Liver (tissue), 9 donors: ENCODE measurements around the gene BAZ2B. TPM values are rescaled to one million over a fixed set of nuclear protein-coding genes. Genes with fewer than 3 reads are reported as not detected.

ENCODE experiments used
- DNase-seq: peaks from one replicate; pipeline ENCODE4 v3.0.0-alpha.2; 2017; ENCODE audit warnings: low spot score
- H3K27ac ChIP-seq, 2 donors: one replicate each; pipeline ENCODE4 v1.7.0; 2013; ENCODE audit warnings: inconsistent platforms in 2 of 2, low read length in 2 of 2, control low read depth in 1 of 2, low read depth in 1 of 2, mild to moderate bottlenecking in 1 of 2
- H3K27me3 ChIP-seq, 4 donors: one replicate each; pipeline versions ENCODE4 v1.6.1 to v1.7.0; 2013; ENCODE audit warnings: low read length in 3 of 4, inconsistent platforms in 1 of 4, mild to moderate bottlenecking in 1 of 4, moderate library complexity in 1 of 4; ENCODE audit not compliant: control insufficient read depth in 4 of 4, insufficient read depth in 4 of 4
- H3K36me3 ChIP-seq, 4 donors: one replicate each; pipeline versions ENCODE4 v1.6.1 to v1.7.0; 2013; ENCODE audit warnings: low read length in 3 of 4, mild to moderate bottlenecking in 3 of 4, low read depth in 1 of 4, moderate library complexity in 1 of 4; ENCODE audit not compliant: control insufficient read depth in 4 of 4, insufficient read depth in 3 of 4
- H3K4me1 ChIP-seq, 4 donors: one replicate each; pipeline versions ENCODE4 v1.6.1 to v1.7.0; 2013; ENCODE audit warnings: low read length in 3 of 4, mild to moderate bottlenecking in 3 of 4, moderate library complexity in 1 of 4; ENCODE audit not compliant: control insufficient read depth in 4 of 4, insufficient read depth in 4 of 4
- H3K4me3 ChIP-seq, 3 donors: one replicate each; pipeline versions ENCODE4 v1.6.1 to v1.7.0; 2013; ENCODE audit warnings: low read length in 3 of 3, control low read depth in 1 of 3, low read depth in 1 of 3, mild to moderate bottlenecking in 1 of 3
- H3K9ac ChIP-seq, 2 donors: one replicate each; pipeline ENCODE4 v1.7.0; 2013; ENCODE audit warnings: low read length in 2 of 2, mild to moderate bottlenecking in 2 of 2, moderate library complexity in 2 of 2, control low read depth in 1 of 2, low read depth in 1 of 2
- H3K9me3 ChIP-seq, 4 donors: one replicate each; pipeline versions ENCODE4 v1.6.1 to v1.7.0; 2013; ENCODE audit warnings: low read length in 3 of 4; ENCODE audit not compliant: control insufficient read depth in 4 of 4
- EGR1 ChIP-seq, 2 donors: IDR thresholded peaks; 2 replicates each; pipeline ENCODE4 v1.6.1; 2016 to 2018; ENCODE audit warnings: antibody characterized with exemption in 2 of 2, low read depth in 2 of 2
- FOXA1 ChIP-seq: IDR thresholded peaks from 2 replicates; pipeline ENCODE4 v1.6.1; 2016; ENCODE audit warnings: antibody characterized with exemption
- FOXA2 ChIP-seq: IDR thresholded peaks from 2 replicates; pipeline ENCODE4 v1.6.1; 2016; ENCODE audit warnings: antibody characterized with exemption
- GABPA ChIP-seq, 2 donors: IDR thresholded peaks in 1 of 2; conservative IDR thresholded peaks in 1 of 2; 2 replicates each; pipeline ENCODE4 v1.6.1; 2016; ENCODE audit warnings: antibody characterized with exemption in 2 of 2, mild to moderate bottlenecking in 1 of 2, moderate library complexity in 1 of 2
- HNF4A ChIP-seq, 2 donors: conservative IDR thresholded peaks; 2 replicates each; pipeline ENCODE4 v1.6.1; 2016; ENCODE audit warnings: antibody characterized with exemption in 2 of 2, mild to moderate bottlenecking in 2 of 2
- HNF4G ChIP-seq: IDR thresholded peaks from 2 replicates; pipeline ENCODE4 v1.6.1; 2016; ENCODE audit warnings: antibody characterized with exemption
- NR2F2 ChIP-seq: IDR thresholded peaks from 2 replicates; pipeline ENCODE4 v1.6.1; 2016; ENCODE audit warnings: antibody characterized with exemption
- RAD21 ChIP-seq, 2 donors: IDR thresholded peaks; 2 replicates each; pipeline ENCODE4 v1.6.1; 2016; ENCODE audit warnings: antibody characterized with exemption in 2 of 2, mild to moderate bottlenecking in 2 of 2
- RXRA ChIP-seq, 2 donors: IDR thresholded peaks; 2 replicates each; pipeline ENCODE4 v1.6.1; 2017 to 2018; ENCODE audit warnings: antibody characterized with exemption in 2 of 2, mild to moderate bottlenecking in 1 of 2
- SP1 ChIP-seq: IDR thresholded peaks from 2 replicates; pipeline ENCODE4 v1.6.1; 2018; ENCODE audit warnings: antibody characterized with exemption, mild to moderate bottlenecking
- TAF1 ChIP-seq: conservative IDR thresholded peaks from 2 replicates; pipeline ENCODE4 v1.6.1; 2016; ENCODE audit warnings: antibody characterized with exemption, mild to moderate bottlenecking
- YY1 ChIP-seq: IDR thresholded peaks from 2 replicates; pipeline ENCODE4 v1.6.1; 2016; ENCODE audit warnings: antibody characterized with exemption, mild to moderate bottlenecking
- WGBS: extraction: QIAGEN DNeasy Blood & Tissue Kit; methylation state at CpG from one replicate; pipeline ENCODE4 v1.1.7; 2013; 5-methylcytosine and 5-hydroxymethylcytosine counted together
- polyA plus RNA-seq, 2 donors: library from polyadenylated mRNA; stranded (reverse) in 1 of 2; unstranded in 1 of 2; fragments of 200-250 nt in 1 of 2; fragments of >200 nt in 1 of 2; fragmentation: Nextera tagmentation in 1 of 2; extraction: Ambion mirVana in 1 of 2; gene quantifications; one replicate each; pipeline versions ENCODE4 v1.2.1 to v1.2.3, GENCODE V29; 2013 to 2015
- total RNA-seq, 2 donors: library from RNA; depleted of rRNA; stranded (reverse); fragments of >200 nt; gene quantifications; one replicate each; pipeline ENCODE4 v1.2.3, GENCODE V29; 2014
- TF ChIP-seq, protein P1 (sequence below): IDR thresholded peaks from 2 replicates; pipeline ENCODE4 v1.6.1; 2016; ENCODE audit warnings: antibody characterized with exemption
- TF ChIP-seq, protein P2 (sequence below): fragments of 150-350 bp; IDR thresholded peaks from 2 replicates; pipeline ENCODE4 v1.5.1; 2017; ENCODE audit warnings: improper control_type of control experiment, low read depth, low read length; ENCODE audit not compliant: missing input control
- TF ChIP-seq, protein P3 (sequence below): IDR thresholded peaks from 2 replicates; pipeline ENCODE4 v1.6.1; 2016; ENCODE audit warnings: antibody characterized with exemption
- TF ChIP-seq, protein P4 (sequence below): IDR thresholded peaks from 2 replicates; pipeline ENCODE4 v1.6.1; 2016; ENCODE audit warnings: antibody characterized with exemption
- TF ChIP-seq, protein P5 (sequence below): IDR thresholded peaks from 2 replicates; pipeline ENCODE4 v1.6.1; 2016; ENCODE audit warnings: antibody characterized with exemption, mild to moderate bottlenecking
- donor health status: healthy.
- donor health status: healthy.
- donor health status: healthy.
- donor health status: healthy.
- donor health status: healthy.

Gene BAZ2B
- total and polyA plus RNA-seq, 4 donors, result 6.7 to 61.0 (median 24.9) TPM

DNA sequence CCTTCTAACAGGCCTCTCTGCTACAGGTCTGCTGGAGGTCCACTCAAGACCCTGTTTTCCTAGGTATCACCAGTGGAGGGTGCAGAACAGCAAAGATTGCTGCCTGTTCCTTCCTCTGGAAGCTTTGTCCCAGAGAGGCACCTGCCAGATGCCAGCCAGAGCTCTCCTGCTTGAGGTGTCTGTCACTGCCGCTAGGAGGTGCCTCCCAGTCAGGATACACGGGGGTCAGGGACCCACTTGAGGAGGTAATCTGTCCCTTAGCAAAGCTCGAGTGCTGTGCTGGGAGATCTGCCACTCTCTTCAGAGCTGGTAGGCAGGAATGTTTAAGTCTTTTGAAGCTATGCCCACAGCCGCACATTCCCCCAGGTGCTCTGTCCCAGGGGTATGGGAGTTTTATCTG is 140.6 kb downstream of the BAZ2B start:
- TF ChIP-seq YY1 (no peak), EGR1 (IDR thresholded peaks at IDR 0.05; ENCODE audit: low read depth in 2 of 2) (no peak), GABPA (IDR thresholded peaks at IDR 0.05 in 1 of 2, conservative IDR thresholded peaks at IDR 0.05 in 1 of 2) (no peak), HNF4G (no peak)
- DNase-seq, result no peak
- H3K4me3 ChIP-seq, result no peak overlapping the region
- H3K36me3 ChIP-seq, result peaks cover 2 to 20% (median 13%) of the 10 kb centered on the region in 4 donors
- no peak overlapping the region for H3K27ac ChIP-seq
- no peaks in the 10 kb centered on the region for H3K9me3 ChIP-seq
- no peaks in the 10 kb centered on the region for H3K4me1 ChIP-seq
- WGBS, result 98% methylated on average over 4 of the region's 4 CpGs
- H3K9ac ChIP-seq, result no peak overlapping the region
- no peaks in the 10 kb centered on the region for H3K27me3 ChIP-seq

DNA sequence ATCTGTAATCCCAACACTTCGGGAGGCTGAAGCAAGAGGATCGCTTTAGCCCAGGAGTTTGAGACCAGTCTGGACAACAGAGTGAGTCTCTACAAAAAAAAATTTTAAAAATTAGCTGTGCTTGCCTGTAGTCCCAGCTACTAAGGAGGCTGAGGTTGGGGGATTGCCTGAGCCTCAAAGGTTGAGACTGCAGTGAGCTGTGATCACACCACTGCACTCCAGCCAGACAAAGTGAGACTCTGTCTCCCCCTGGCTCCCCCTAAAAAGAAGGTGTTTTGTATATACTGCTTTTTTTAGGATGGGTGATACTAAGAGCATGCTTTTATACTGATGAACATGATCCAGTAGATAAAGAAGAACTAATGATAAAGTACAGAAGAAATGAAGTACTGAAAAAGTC is 145.0 kb downstream of the BAZ2B start:
- TF ChIP-seq FOXA2 (no peak), HNF4G (no peak), HNF4A (conservative IDR thresholded peaks at IDR 0.05) (no peak), RAD21 (IDR thresholded peaks at IDR 0.05) (no peak), EGR1 (IDR thresholded peaks at IDR 0.05; ENCODE audit: low read depth in 2 of 2) (no peak), RXRA (IDR thresholded peaks at IDR 0.05) (no peak), FOXA1 (no peak), TAF1 (no peak), SP1 (no peak), YY1 (no peak), NR2F2 (no peak)
- TF ChIP-seq, protein P1, sequence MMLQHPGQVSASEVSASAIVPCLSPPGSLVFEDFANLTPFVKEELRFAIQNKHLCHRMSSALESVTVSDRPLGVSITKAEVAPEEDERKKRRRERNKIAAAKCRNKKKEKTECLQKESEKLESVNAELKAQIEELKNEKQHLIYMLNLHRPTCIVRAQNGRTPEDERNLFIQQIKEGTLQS, result no peak
- TF ChIP-seq, protein P2, sequence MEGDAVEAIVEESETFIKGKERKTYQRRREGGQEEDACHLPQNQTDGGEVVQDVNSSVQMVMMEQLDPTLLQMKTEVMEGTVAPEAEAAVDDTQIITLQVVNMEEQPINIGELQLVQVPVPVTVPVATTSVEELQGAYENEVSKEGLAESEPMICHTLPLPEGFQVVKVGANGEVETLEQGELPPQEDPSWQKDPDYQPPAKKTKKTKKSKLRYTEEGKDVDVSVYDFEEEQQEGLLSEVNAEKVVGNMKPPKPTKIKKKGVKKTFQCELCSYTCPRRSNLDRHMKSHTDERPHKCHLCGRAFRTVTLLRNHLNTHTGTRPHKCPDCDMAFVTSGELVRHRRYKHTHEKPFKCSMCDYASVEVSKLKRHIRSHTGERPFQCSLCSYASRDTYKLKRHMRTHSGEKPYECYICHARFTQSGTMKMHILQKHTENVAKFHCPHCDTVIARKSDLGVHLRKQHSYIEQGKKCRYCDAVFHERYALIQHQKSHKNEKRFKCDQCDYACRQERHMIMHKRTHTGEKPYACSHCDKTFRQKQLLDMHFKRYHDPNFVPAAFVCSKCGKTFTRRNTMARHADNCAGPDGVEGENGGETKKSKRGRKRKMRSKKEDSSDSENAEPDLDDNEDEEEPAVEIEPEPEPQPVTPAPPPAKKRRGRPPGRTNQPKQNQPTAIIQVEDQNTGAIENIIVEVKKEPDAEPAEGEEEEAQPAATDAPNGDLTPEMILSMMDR, result no peak
- TF ChIP-seq, protein P3, sequence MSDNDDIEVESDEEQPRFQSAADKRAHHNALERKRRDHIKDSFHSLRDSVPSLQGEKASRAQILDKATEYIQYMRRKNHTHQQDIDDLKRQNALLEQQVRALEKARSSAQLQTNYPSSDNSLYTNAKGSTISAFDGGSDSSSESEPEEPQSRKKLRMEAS, result no peak
- TF ChIP-seq, protein P4, sequence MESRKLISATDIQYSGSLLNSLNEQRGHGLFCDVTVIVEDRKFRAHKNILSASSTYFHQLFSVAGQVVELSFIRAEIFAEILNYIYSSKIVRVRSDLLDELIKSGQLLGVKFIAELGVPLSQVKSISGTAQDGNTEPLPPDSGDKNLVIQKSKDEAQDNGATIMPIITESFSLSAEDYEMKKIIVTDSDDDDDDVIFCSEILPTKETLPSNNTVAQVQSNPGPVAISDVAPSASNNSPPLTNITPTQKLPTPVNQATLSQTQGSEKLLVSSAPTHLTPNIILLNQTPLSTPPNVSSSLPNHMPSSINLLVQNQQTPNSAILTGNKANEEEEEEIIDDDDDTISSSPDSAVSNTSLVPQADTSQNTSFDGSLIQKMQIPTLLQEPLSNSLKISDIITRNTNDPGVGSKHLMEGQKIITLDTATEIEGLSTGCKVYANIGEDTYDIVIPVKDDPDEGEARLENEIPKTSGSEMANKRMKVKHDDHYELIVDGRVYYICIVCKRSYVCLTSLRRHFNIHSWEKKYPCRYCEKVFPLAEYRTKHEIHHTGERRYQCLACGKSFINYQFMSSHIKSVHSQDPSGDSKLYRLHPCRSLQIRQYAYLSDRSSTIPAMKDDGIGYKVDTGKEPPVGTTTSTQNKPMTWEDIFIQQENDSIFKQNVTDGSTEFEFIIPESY, result no peak
- Histone ChIP-seq H3K36me3 (peaks cover 0 to 10% (median 7%) of the 10 kb centered on the region in 4 donors), H3K4me1 (no peaks in the 10 kb centered on the region), H3K27ac (no peak overlapping the region), H3K9me3 (no peaks in the 10 kb centered on the region), H3K4me3 (no peak overlapping the region), H3K9ac (no peak overlapping the region), H3K27me3 (no peaks in the 10 kb centered on the region)
- WGBS, result 49% methylated on average over 2 of the region's 2 CpGs
- DNase-seq, result no peak

DNA sequence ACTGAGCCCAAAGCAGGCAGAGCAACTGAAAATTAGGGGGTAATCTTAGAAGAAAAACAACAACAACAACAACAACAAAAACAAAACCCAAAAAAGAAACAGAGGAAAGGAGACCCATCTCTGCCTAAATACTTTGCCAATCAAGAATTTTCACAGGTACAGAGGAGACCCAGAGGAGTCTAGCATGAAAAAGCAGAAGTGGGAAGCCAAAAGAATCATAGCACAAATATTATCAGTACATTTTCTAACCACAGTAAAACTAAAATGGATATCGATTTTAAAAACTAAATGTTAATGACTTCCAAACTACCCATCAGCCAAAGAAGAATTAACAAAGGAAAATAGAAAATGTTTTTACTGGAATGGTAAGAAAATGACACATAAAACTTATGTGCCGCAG is 148.1 kb downstream of the BAZ2B start:
- Histone ChIP-seq H3K9ac (no peak overlapping the region), H3K9me3 (no peaks in the 10 kb centered on the region), H3K4me3 (no peak overlapping the region), H3K4me1 (no peaks in the 10 kb centered on the region), H3K27me3 (no peaks in the 10 kb centered on the region), H3K36me3 (peaks cover 0 to 5% (median under 1%) of the 10 kb centered on the region in 4 donors), H3K27ac (no peak overlapping the region)
- DNase-seq, result no peak
- WGBS, result 98% methylated on average over 2 of the region's 2 CpGs
- TF ChIP-seq, protein P2, result no peak
- TF ChIP-seq HNF4G (no peak), TAF1 (no peak), NR2F2 (no peak)
- TF ChIP-seq, protein P5, sequence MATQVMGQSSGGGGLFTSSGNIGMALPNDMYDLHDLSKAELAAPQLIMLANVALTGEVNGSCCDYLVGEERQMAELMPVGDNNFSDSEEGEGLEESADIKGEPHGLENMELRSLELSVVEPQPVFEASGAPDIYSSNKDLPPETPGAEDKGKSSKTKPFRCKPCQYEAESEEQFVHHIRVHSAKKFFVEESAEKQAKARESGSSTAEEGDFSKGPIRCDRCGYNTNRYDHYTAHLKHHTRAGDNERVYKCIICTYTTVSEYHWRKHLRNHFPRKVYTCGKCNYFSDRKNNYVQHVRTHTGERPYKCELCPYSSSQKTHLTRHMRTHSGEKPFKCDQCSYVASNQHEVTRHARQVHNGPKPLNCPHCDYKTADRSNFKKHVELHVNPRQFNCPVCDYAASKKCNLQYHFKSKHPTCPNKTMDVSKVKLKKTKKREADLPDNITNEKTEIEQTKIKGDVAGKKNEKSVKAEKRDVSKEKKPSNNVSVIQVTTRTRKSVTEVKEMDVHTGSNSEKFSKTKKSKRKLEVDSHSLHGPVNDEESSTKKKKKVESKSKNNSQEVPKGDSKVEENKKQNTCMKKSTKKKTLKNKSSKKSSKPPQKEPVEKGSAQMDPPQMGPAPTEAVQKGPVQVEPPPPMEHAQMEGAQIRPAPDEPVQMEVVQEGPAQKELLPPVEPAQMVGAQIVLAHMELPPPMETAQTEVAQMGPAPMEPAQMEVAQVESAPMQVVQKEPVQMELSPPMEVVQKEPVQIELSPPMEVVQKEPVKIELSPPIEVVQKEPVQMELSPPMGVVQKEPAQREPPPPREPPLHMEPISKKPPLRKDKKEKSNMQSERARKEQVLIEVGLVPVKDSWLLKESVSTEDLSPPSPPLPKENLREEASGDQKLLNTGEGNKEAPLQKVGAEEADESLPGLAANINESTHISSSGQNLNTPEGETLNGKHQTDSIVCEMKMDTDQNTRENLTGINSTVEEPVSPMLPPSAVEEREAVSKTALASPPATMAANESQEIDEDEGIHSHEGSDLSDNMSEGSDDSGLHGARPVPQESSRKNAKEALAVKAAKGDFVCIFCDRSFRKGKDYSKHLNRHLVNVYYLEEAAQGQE, result no peak
